Subcutaneous adipose tissue (tissue), 4 donors: Measurements from ENCODE around the gene ROPN1L. TPM values are rescaled to one million over a fixed set of nuclear protein-coding genes. Genes with fewer than 3 reads are reported as not detected.

ENCODE experiments used
- total RNA-seq, 4 donors: library from RNA; depleted of rRNA; stranded (reverse); fragments of >200 nt; gene quantifications; one replicate each; pipeline ENCODE4 v1.1.0, GENCODE V29; 2016
- TF ChIP-seq, protein P1 (sequence below): fragments of 450-650 bp; IDR thresholded peaks from one replicate; pipeline ENCODE4 v1.5.1; 2016; ENCODE audit warnings: low read depth, mild to moderate bottlenecking, control low read depth, antibody characterized with exemption, moderate library complexity

The ROPN1L gene
- total RNA-seq, 4 donors from 2014 or later = 1.1 TPM; not detected in 3

- TF ChIP-seq, protein P1, sequence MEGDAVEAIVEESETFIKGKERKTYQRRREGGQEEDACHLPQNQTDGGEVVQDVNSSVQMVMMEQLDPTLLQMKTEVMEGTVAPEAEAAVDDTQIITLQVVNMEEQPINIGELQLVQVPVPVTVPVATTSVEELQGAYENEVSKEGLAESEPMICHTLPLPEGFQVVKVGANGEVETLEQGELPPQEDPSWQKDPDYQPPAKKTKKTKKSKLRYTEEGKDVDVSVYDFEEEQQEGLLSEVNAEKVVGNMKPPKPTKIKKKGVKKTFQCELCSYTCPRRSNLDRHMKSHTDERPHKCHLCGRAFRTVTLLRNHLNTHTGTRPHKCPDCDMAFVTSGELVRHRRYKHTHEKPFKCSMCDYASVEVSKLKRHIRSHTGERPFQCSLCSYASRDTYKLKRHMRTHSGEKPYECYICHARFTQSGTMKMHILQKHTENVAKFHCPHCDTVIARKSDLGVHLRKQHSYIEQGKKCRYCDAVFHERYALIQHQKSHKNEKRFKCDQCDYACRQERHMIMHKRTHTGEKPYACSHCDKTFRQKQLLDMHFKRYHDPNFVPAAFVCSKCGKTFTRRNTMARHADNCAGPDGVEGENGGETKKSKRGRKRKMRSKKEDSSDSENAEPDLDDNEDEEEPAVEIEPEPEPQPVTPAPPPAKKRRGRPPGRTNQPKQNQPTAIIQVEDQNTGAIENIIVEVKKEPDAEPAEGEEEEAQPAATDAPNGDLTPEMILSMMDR = no peak
These were observed 62.5 kb downstream of the ROPN1L start for GRCh38 chr5:10503997-10504793.

DNA sequence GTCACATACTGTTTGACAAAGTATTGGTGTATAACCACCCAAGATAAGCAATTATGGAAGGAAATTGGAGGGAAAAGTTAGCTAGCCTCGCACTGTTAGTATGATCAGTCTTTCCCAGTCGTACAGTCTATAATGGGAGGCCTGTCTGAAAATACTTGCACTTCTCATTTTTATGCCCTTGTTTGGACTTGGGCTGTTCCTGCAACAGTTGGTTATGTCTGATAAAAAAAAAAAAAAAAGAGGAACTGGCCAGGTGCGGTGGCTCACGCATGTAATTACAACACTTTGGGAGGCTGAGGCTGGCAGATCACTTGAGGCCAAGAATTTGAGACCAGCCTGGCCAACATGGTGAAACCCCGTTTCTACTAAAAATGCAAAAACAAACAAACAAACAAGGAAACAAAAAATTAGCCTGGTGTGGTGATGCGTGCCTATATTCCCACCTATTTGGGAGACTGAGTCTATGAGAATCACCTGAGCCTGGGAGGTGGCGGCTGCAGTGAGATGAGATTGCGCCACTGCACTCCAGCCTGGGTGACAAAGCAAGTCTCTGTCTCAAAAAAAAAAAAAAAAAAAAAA is 63.9 kb downstream of the ROPN1L start:
- TF ChIP-seq, protein P1 = no peak

DNA sequence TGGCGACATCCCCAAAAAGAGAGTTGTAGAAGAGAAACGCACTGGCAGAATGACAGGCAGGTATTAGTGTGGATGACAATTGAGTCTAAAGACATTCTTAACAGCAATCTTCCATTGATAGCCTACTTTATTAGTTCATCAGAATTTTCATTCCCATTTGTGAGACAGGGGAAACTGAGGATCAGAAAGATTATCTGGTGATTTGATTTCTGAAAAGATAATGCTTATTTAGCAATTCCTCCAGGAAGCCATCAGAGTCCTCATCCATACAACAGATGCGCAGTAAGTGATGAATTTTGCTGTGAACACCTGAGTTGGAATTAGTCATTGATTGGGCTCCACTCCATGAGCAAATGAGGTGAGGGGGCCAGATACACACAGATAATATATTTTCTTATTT is 64.9 kb downstream of the ROPN1L start:
- TF ChIP-seq, protein P1 = no peak

DNA sequence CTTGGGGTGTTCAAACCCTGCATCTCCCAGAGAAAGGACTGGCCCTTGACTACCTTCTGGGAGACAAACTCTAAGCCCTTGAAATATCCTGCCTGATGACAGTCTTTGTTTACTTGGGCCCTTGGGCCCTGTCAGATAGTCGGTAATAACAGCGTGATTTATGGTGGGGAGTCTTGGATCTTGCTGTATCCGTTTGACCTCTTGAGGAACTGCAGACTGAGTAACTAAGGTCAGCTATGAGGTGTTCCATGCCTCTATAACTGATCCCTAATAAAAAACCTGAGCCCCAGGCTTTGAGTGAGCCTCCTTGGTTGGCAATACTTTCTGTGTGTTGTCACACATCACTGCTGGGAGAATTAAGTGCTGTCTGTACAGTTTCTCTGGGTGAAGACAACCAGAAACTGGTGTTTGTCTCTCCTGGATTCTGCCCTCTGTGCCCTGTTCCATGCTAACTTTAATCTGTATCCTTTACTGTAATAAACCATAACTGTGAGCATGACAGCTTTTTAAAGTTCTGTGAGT is 66.0 kb downstream of the ROPN1L start:
- TF ChIP-seq, protein P1 = no peak

- TF ChIP-seq, protein P1 = no peak
These were observed 67.9 kb downstream of the ROPN1L start for GRCh38 chr5:10509575-10509974.

- TF ChIP-seq, protein P1 = no peak
These were observed 70.3 kb downstream of the ROPN1L start for GRCh38 chr5:10511741-10512640.
